Muscle layer of colon (tissue), 2 donors: ENCODE data around the gene WDR83.
A peak's percentile ranks its signal among the peaks of the same experiment; 100 is the strongest.

Source experiments
- H3K27ac ChIP-seq: one replicate; pipeline ENCODE4 v1.7.0; 2013; ENCODE audit warnings: low read depth, mild to moderate bottlenecking, low read length, moderate library complexity
- H3K27me3 ChIP-seq, 2 donors: one replicate each; pipeline ENCODE4 v1.7.0; 2013; ENCODE audit warnings: low read length in 2 of 2, mild to moderate bottlenecking in 2 of 2; ENCODE audit not compliant: insufficient read depth in 2 of 2, control insufficient read depth in 1 of 2
- H3K36me3 ChIP-seq: one replicate; pipeline ENCODE4 v1.7.0; 2013; ENCODE audit warnings: mild to moderate bottlenecking, low read length; ENCODE audit not compliant: insufficient read depth
- H3K4me1 ChIP-seq: one replicate; pipeline ENCODE4 v1.7.0; 2013; ENCODE audit warnings: mild to moderate bottlenecking, low read length; ENCODE audit not compliant: insufficient read depth
- H3K4me3 ChIP-seq, 2 donors: one replicate each; pipeline ENCODE4 v1.7.0; 2013; ENCODE audit warnings: low read length in 2 of 2, low read depth in 1 of 2, mild to moderate bottlenecking in 1 of 2, moderate library complexity in 1 of 2
- H3K9ac ChIP-seq: one replicate; pipeline ENCODE4 v1.7.0; 2013; ENCODE audit warnings: low read length
- H3K9me3 ChIP-seq: one replicate; pipeline ENCODE4 v1.7.0; 2013; ENCODE audit warnings: mild to moderate bottlenecking, low read length
- donor health status: abdominal sarcoma.
- donor health status: Adenocarcinoma of cecum.

The WDR83 gene

GRCh38 chr19:12660980-12661379 is 5.6 kb upstream of the WDR83 start:
- H3K9me3 ChIP-seq: no peaks in the 10 kb centered on the region
- no peak overlapping the region for H3K9ac ChIP-seq
- no peak overlapping the region for H3K4me3 ChIP-seq
- H3K36me3 ChIP-seq: peaks cover 35% of the 10 kb centered on the region
- peaks cover 8% of the 10 kb centered on the region for H3K4me1 ChIP-seq
- H3K27me3 ChIP-seq: no peaks in the 10 kb centered on the region
- no peak overlapping the region for H3K27ac ChIP-seq

- Histone ChIP-seq H3K9ac (peak overlapping the region; percentile 2), H3K4me3 (no peak overlapping the region), H3K4me1 (peaks cover 29% of the 10 kb centered on the region), H3K27ac (no peak overlapping the region), H3K9me3 (no peaks in the 10 kb centered on the region), H3K36me3 (peaks cover 26% of the 10 kb centered on the region), H3K27me3 (no peaks in the 10 kb centered on the region)
Observed at GRCh38 chr19:12664406-12665280, 2.0 kb upstream of the WDR83 start.

GRCh38 chr19:12665281-12665573 is 1.4 kb upstream of the WDR83 start:
- no peaks in the 10 kb centered on the region for H3K9me3 ChIP-seq
- H3K27ac ChIP-seq: no peak overlapping the region
- H3K27me3 ChIP-seq: no peaks in the 10 kb centered on the region
- H3K4me1 ChIP-seq: peaks cover 33% of the 10 kb centered on the region
- H3K9ac ChIP-seq: peak overlapping the region; percentile 96
- H3K36me3 ChIP-seq: peaks cover 26% of the 10 kb centered on the region
- peak overlapping the region in 1 of 2 donors; percentile 94 for H3K4me3 ChIP-seq

- peak overlapping the region; percentile 15 for H3K27ac ChIP-seq
- H3K4me1 ChIP-seq: peaks cover 39% of the 10 kb centered on the region
- H3K9me3 ChIP-seq: no peaks in the 10 kb centered on the region
- H3K27me3 ChIP-seq: no peaks in the 10 kb centered on the region
- peak overlapping the region; percentile 96 for H3K9ac ChIP-seq
- peak overlapping the region; percentile 72 to 94 for H3K4me3 ChIP-seq
- H3K36me3 ChIP-seq: peaks cover 25% of the 10 kb centered on the region
Observed at GRCh38 chr19:12665671-12666264, 839 bp upstream of the WDR83 start.

GRCh38 chr19:12667731-12668302 is 1.2 kb downstream of the WDR83 start:
- Histone ChIP-seq H3K36me3 (peaks cover 24% of the 10 kb centered on the region), H3K27me3 (no peaks in the 10 kb centered on the region), H3K4me1 (peaks cover 40% of the 10 kb centered on the region), H3K4me3 (no peak overlapping the region), H3K27ac (no peak overlapping the region), H3K9me3 (no peaks in the 10 kb centered on the region), H3K9ac (no peak overlapping the region)

GRCh38 chr19:12668346-12668745 is 1.7 kb downstream of the WDR83 start:
- H3K27ac ChIP-seq: peak overlapping the region; percentile 100
- no peaks in the 10 kb centered on the region for H3K27me3 ChIP-seq
- peak overlapping the region; percentile 88 for H3K9ac ChIP-seq
- H3K4me3 ChIP-seq: peak overlapping the region; percentile 84 to 93
- H3K4me1 ChIP-seq: peaks cover 40% of the 10 kb centered on the region
- H3K36me3 ChIP-seq: peaks cover 23% of the 10 kb centered on the region
- H3K9me3 ChIP-seq: no peaks in the 10 kb centered on the region

GRCh38 chr19:12668932-12669269 is 2.3 kb downstream of the WDR83 start:
- H3K9me3 ChIP-seq: no peaks in the 10 kb centered on the region
- peak overlapping the region; percentile 100 for H3K27ac ChIP-seq
- peak overlapping the region; percentile 84 to 93 for H3K4me3 ChIP-seq
- H3K4me1 ChIP-seq: peaks cover 40% of the 10 kb centered on the region
- H3K27me3 ChIP-seq: no peaks in the 10 kb centered on the region
- peaks cover 19% of the 10 kb centered on the region for H3K36me3 ChIP-seq
- peak overlapping the region; percentile 88 for H3K9ac ChIP-seq

GRCh38 chr19:12669270-12670158 is 2.9 kb downstream of the WDR83 start:
- H3K9me3 ChIP-seq: no peaks in the 10 kb centered on the region
- H3K9ac ChIP-seq: peak overlapping the region; percentile 88
- peak overlapping the region; percentile 100 for H3K27ac ChIP-seq
- peaks cover 40% of the 10 kb centered on the region for H3K4me1 ChIP-seq
- peak overlapping the region; percentile 84 to 93 for H3K4me3 ChIP-seq
- H3K27me3 ChIP-seq: no peaks in the 10 kb centered on the region
- peaks cover 22% of the 10 kb centered on the region for H3K36me3 ChIP-seq

- H3K4me3 ChIP-seq: peak overlapping the region; percentile 84 to 93
- peak overlapping the region; percentile 88 for H3K9ac ChIP-seq
- H3K9me3 ChIP-seq: no peaks in the 10 kb centered on the region
- H3K27me3 ChIP-seq: no peaks in the 10 kb centered on the region
- peak overlapping the region; percentile 100 for H3K27ac ChIP-seq
- peaks cover 26% of the 10 kb centered on the region for H3K36me3 ChIP-seq
- peaks cover 38% of the 10 kb centered on the region for H3K4me1 ChIP-seq
Observed at GRCh38 chr19:12670159-12670928, 3.7 kb downstream of the WDR83 start.

GRCh38 chr19:12672744-12673143 is 6.1 kb downstream of the WDR83 start:
- Histone ChIP-seq H3K4me1 (peaks cover 20% of the 10 kb centered on the region), H3K9ac (no peak overlapping the region), H3K27ac (no peak overlapping the region), H3K4me3 (no peak overlapping the region), H3K27me3 (no peaks in the 10 kb centered on the region), H3K36me3 (peaks cover 49% of the 10 kb centered on the region), H3K9me3 (no peaks in the 10 kb centered on the region)
